Measurements from ENCODE around the gene AIF1L. TPM values are rescaled to one million over a fixed set of nuclear protein-coding genes. Genes with fewer than 3 reads are reported as not detected.

The AIF1L gene
- total and polyA plus RNA-seq, 2 of the 4 experiments (the other 2 are of a cell fraction): 0.18 to 0.19 TPM

DNA sequence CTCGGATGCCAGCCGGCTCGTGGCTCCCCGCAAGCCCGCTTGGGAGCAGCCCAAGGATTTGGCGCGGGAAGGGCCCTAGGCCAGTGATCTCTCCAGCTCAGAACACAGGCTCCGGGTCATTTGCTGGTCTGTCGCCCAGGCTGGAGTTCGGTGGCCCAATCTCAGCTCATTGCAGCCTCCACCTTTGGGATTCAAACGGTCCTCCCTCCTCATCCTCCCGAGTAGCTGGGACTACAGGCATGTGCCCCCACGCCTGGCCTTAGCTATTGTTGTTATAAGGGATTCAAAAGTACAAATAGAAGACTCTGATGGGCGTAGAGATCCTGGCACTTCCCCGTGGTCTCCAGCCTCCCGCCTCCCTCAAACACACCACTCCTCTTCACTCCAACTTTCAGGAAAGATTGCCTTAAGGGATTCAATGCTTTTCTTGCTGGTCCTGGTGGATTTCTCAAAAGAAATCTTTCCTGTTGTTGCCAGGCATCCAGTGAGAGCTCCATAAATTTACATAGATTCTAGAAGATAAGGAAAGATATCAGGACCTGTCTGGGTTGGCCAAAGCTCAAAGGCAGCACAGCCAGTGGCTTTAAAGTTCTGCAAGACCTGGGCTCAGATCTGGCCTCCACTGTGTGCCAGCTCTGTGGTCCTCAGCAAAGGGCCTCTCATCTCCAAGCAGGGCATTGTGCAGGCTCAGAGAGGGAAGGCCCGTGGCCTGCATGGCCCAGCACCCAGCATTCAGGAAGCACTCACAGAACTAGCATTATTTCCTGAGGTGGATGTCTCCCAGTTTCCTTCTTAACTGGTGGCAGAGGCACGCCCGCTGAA is 1.0 kb downstream of the AIF1L start:
- no peaks in the 10 kb centered on the region for H3K36me3 ChIP-seq (ENCODE audit: control insufficient read depth, insufficient read depth, low read length)
- intact Hi-C loops (cut with micrococcal nuclease): no loop called here
- H3K4me1 ChIP-seq (ENCODE audit: control insufficient read depth, insufficient read depth, low read length): peaks cover 2% of the 10 kb centered on the region; the same call in 1 of the 2 replicates
- H3K4ac ChIP-seq (ENCODE audit: low read depth, low read length): no peak overlapping the region
- H3K23ac ChIP-seq (ENCODE audit: low read depth, low read length): no peak overlapping the region; the same call in 1 of the 2 replicates
- H3K9me3 ChIP-seq (ENCODE audit: control insufficient read depth, insufficient read depth, low read length): 0 out of 2 replicates have a peak, but pooled peaks cover 2% of the 10 kb centered on the region
- no peak overlapping the region for H2AK5ac ChIP-seq (ENCODE audit: low read depth, low read length)
- H2BK15ac ChIP-seq (ENCODE audit: low read depth, low read length): no peak overlapping the region
- no peak overlapping the region for H2AK9ac ChIP-seq (replicated peaks; ENCODE audit: low read depth, low read length, poor library complexity)
- in situ Hi-C loops (cut with MboI; ENCODE audit: low sequenced_read_pairs): no loop called here
- H3K9ac ChIP-seq (ENCODE audit: low read depth, low read length): no peak overlapping the region
- H3K79me1 ChIP-seq (ENCODE audit: low read depth in 1 of 2, low read length in 2 of 2): no peaks in the 10 kb centered on the region
- BruUV-seq (replicated peaks): no TSS peak
- no peak overlapping the region for H2BK120ac ChIP-seq (ENCODE audit: low read depth, low read length)
- DNase-seq (no peak), ATAC-seq (ENCODE audit: low read depth) (no peak)
- WGBS, 2 experiments (ENCODE audit: extremely low coverage in 2 of 2, insufficient read length in 1 of 2): 75% methylated on average over 1 of the region's 19 CpGs; no CpG with 5 or more reads in 1 of the 2 experiments
- TF ChIP-seq CEBPB (IDR thresholded peaks at IDR 0.05; ENCODE audit: low read depth, low read length) (no peak), RCOR1 (IDR thresholded peaks at IDR 0.05; ENCODE audit: insufficient replicate concordance, low read length) (no peak), MAZ (IDR thresholded peaks at IDR 0.05; ENCODE audit: borderline replicate concordance, low read depth, low read length) (no peak), MAFK (IDR thresholded peaks at IDR 0.05; ENCODE audit: low read depth, low read length) (no peak), MXI1 (IDR thresholded peaks at IDR 0.05; ENCODE audit: borderline replicate concordance, low read depth, low read length) (no peak), FOS (IDR thresholded peaks at IDR 0.05; ENCODE audit: low read depth, low read length) (no peak), POLR2A (IDR thresholded peaks at IDR 0.05; ENCODE audit: low read depth, low read length) (no peak), BHLHE40 (IDR thresholded peaks at IDR 0.05; ENCODE audit: low read depth, low read length) (no peak), RAD21 (IDR thresholded peaks at IDR 0.05; ENCODE audit: low read length) (no peak)
- TF ChIP-seq, protein P1, sequence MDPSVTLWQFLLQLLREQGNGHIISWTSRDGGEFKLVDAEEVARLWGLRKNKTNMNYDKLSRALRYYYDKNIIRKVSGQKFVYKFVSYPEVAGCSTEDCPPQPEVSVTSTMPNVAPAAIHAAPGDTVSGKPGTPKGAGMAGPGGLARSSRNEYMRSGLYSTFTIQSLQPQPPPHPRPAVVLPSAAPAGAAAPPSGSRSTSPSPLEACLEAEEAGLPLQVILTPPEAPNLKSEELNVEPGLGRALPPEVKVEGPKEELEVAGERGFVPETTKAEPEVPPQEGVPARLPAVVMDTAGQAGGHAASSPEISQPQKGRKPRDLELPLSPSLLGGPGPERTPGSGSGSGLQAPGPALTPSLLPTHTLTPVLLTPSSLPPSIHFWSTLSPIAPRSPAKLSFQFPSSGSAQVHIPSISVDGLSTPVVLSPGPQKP (IDR thresholded peaks at IDR 0.05; ENCODE audit: borderline replicate concordance, low read depth, low read length): no peak
- ChIA-PET CTCF (interaction anchor here (0.6 kb wide), 1 partner anchor 151 kb away, joined by 3 read pairs; no protein-coding TSS in a partner anchor), POLR2A (ENCODE audit: unreplicated experiment) (no interaction called here)
- H3K14ac ChIP-seq (replicated peaks; ENCODE audit: low read depth, low read length): no peak overlapping the region
- H4K8ac ChIP-seq (ENCODE audit: low read depth in 2 of 2, low read length in 2 of 2): no peak overlapping the region
- H2BK5ac ChIP-seq (ENCODE audit: low read depth, low read length, poor library complexity, severe bottlenecking): no peak overlapping the region
- H2AFZ ChIP-seq (replicated peaks; ENCODE audit: low read length, poor library complexity): peak overlapping the region; percentile 43
- H3K56ac ChIP-seq (ENCODE audit: extremely low read depth, insufficient read depth, low read length): no peak overlapping the region
- dilution Hi-C loops (cut with HindIII; ENCODE audit: low sequenced_read_pairs, unreplicated experiment): no loop called here
- no peak overlapping the region for H3K18ac ChIP-seq (ENCODE audit: low read depth, low read length)
- H4K5ac ChIP-seq (ENCODE audit: low read depth, low read length): no peak overlapping the region
- H3K27ac ChIP-seq (ENCODE audit: insufficient read depth, low read length): no peak overlapping the region
- no peak overlapping the region for H3K4me3 ChIP-seq (ENCODE audit: insufficient read depth, low read depth, low read length)
- no peak overlapping the region for H2BK20ac ChIP-seq (ENCODE audit: low read depth, low read length)
- H3K4me2 ChIP-seq (ENCODE audit: low read depth, low read length): no peak overlapping the region
- H3K9me1 ChIP-seq (ENCODE audit: insufficient read depth, low read length): no peaks in the 10 kb centered on the region
- no peaks in the 10 kb centered on the region for H4K20me1 ChIP-seq (ENCODE audit: insufficient read depth, low read length)
- H3K27me3 ChIP-seq (ENCODE audit: control insufficient read depth, insufficient read depth, low read length): peaks cover 54% of the 10 kb centered on the region
- H4K91ac ChIP-seq (ENCODE audit: insufficient read depth, low read depth, low read length): no peak overlapping the region

Measured in IMR-90 (cell line).